ENCODE results near the gene AMOTL2. TPM values are rescaled to one million over a fixed set of nuclear protein-coding genes. Genes with fewer than 3 reads are reported as not detected.
A peak's percentile ranks its signal among the peaks of the same experiment; 100 is the strongest.

AMOTL2 gene
- total RNA-seq, 1 experiment from 2014 or later: 59.6 TPM

DNA sequence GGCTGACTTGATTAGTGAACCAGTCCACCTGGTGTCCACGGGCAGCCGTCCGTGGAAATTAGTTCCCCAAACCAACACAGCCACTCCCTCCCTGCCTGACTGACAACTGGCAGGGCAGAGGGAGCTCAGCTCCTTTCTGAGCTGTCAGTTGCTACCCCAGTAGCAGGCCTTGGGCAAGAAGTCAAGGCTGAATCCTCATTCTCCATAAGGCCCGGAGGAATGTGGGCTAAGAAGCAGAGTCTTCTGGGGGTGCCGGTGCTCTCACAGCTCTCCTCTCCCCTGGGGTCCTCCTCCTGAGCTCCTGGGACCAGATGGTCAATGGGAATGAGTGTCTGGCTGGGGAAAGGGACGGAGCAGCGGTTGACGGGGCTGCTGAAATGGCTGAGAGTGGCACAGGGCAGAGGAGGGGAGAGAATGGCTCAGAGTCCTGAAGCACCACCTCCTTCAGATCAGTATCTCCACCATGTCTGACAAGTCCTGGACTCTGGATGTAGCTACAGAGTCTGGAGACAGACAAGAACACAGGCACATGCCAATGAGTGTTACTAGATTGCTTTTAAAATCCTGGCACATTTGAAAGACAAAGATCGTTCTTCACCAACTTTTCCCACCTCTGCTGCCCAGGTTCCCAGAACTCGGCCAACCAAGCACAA lies 16.9 kb downstream of the AMOTL2 start:
- TF ChIP-seq, protein P1, sequence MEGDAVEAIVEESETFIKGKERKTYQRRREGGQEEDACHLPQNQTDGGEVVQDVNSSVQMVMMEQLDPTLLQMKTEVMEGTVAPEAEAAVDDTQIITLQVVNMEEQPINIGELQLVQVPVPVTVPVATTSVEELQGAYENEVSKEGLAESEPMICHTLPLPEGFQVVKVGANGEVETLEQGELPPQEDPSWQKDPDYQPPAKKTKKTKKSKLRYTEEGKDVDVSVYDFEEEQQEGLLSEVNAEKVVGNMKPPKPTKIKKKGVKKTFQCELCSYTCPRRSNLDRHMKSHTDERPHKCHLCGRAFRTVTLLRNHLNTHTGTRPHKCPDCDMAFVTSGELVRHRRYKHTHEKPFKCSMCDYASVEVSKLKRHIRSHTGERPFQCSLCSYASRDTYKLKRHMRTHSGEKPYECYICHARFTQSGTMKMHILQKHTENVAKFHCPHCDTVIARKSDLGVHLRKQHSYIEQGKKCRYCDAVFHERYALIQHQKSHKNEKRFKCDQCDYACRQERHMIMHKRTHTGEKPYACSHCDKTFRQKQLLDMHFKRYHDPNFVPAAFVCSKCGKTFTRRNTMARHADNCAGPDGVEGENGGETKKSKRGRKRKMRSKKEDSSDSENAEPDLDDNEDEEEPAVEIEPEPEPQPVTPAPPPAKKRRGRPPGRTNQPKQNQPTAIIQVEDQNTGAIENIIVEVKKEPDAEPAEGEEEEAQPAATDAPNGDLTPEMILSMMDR (conservative IDR thresholded peaks at IDR 0.05; ENCODE audit: low read depth, low read length): no peak
- no peak for TF ChIP-seq EZH2 (IDR thresholded peaks at IDR 0.05; ENCODE audit: borderline replicate concordance, low read depth, low read length, poor library complexity, severe bottlenecking)
- POLR2A ChIA-PET (ENCODE audit: low non-redundant PET): no interaction called here
- no peak for DNase-seq (ENCODE audit: low spot score)
- H3K9me3 ChIP-seq (ENCODE audit: low read depth, low read length, poor library complexity, severe bottlenecking): no peaks in the 10 kb centered on the region
- intact Hi-C loops (cut with micrococcal nuclease; ENCODE audit: unreplicated experiment): no loop called here
- CTCF ChIA-PET: no interaction called here
- peak overlapping the region; percentile 80 for H3K27ac ChIP-seq (ENCODE audit: low read depth, low read length, poor library complexity, severe bottlenecking)
- H3K27me3 ChIP-seq (replicated peaks; ENCODE audit: insufficient read depth, low read depth, low read length, poor library complexity): no peaks in the 10 kb centered on the region
- peaks cover 35% of the 10 kb centered on the region for H3K4me1 ChIP-seq (ENCODE audit: insufficient read depth, low read length, poor library complexity, severe bottlenecking)
- no TSS peak for BruUV-seq (replicated peaks)
- peaks cover 84% of the 10 kb centered on the region for H3K36me3 ChIP-seq (ENCODE audit: insufficient read depth, low read length, poor library complexity, severe bottlenecking)
- H3K4me3 ChIP-seq (ENCODE audit: low read depth, low read length, poor library complexity, severe bottlenecking): no peak overlapping the region

DNA sequence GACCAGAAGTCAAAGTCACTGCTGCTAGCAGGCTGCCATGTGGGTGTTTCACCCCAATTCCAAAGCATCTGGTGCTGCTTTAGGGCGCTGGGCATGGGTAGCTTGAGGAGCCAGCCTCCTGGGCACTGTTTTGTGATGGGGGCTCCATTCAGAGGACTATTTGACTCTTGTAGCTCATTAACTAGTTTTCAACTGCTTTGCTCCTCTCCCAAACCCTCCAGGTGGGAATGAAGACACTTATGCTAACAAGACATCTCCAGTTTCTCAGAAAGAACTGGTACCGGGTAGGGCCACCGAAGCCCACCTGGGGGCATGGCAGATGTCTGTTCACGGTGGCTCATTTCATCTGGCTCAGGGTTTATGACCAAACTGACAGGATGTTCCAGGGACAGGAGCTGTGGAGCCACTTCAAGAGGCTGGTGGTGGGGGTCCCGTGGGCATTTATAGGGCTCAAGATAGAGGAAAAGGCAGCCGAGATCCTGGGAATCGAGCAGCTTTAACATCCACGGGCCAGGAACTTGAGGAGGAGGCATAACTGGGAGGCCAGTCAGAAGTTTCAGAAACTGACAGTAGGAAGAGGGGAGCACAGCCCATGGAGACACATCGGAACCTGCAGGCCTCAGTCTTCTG lies 17.7 kb downstream of the AMOTL2 start:
- CTCF ChIA-PET: no interaction called here
- POLR2A ChIA-PET (ENCODE audit: low non-redundant PET): no interaction called here

DNA sequence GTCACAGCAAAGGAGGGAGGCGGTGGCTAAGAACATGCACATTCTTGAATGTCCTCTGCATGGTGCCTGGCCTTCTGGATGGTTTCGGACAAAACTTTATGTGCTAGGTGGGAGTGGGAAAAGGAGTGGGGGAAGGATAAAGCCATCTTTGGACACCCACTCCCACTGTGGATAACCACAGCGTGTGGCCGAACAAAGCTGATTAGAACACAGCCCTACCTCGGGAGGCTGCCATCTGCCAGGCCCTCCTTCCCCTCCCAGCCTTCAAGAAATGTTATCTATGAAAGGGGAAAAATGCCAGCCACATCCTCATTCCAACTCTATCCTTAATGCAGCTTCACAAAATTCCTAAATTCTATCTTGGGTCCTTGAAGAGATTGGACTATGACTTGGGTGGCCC lies 18.8 kb downstream of the AMOTL2 start:
- intact Hi-C loops (cut with micrococcal nuclease; ENCODE audit: unreplicated experiment): no loop called here
- Histone ChIP-seq H3K36me3 (ENCODE audit: insufficient read depth, low read length, poor library complexity, severe bottlenecking) (peaks cover 65% of the 10 kb centered on the region), H3K4me1 (ENCODE audit: insufficient read depth, low read length, poor library complexity, severe bottlenecking) (peaks cover 35% of the 10 kb centered on the region), H3K9me3 (ENCODE audit: low read depth, low read length, poor library complexity, severe bottlenecking) (no peaks in the 10 kb centered on the region), H3K27me3 (replicated peaks; ENCODE audit: insufficient read depth, low read depth, low read length, poor library complexity) (no peaks in the 10 kb centered on the region), H3K4me3 (ENCODE audit: low read depth, low read length, poor library complexity, severe bottlenecking) (no peak overlapping the region), H3K27ac (ENCODE audit: low read depth, low read length, poor library complexity, severe bottlenecking) (no peak overlapping the region)
- no TSS peak for BruUV-seq (replicated peaks)
- TF ChIP-seq, protein P1 (conservative IDR thresholded peaks at IDR 0.05; ENCODE audit: low read depth, low read length): no peak
- no peak for TF ChIP-seq EZH2 (IDR thresholded peaks at IDR 0.05; ENCODE audit: borderline replicate concordance, low read depth, low read length, poor library complexity, severe bottlenecking)
- POLR2A ChIA-PET (ENCODE audit: low non-redundant PET): no interaction called here
- DNase-seq (ENCODE audit: low spot score): no peak
- CTCF ChIA-PET: no interaction called here

More for the DNA sequence above, 17.7 kb downstream of the AMOTL2 start:
- Histone ChIP-seq H3K4me1 (ENCODE audit: insufficient read depth, low read length, poor library complexity, severe bottlenecking) (peaks cover 35% of the 10 kb centered on the region), H3K4me3 (ENCODE audit: low read depth, low read length, poor library complexity, severe bottlenecking) (no peak overlapping the region), H3K27ac (ENCODE audit: low read depth, low read length, poor library complexity, severe bottlenecking) (peak overlapping the region; percentile 80), H3K36me3 (ENCODE audit: insufficient read depth, low read length, poor library complexity, severe bottlenecking) (peaks cover 76% of the 10 kb centered on the region), H3K27me3 (replicated peaks; ENCODE audit: insufficient read depth, low read depth, low read length, poor library complexity) (no peaks in the 10 kb centered on the region), H3K9me3 (ENCODE audit: low read depth, low read length, poor library complexity, severe bottlenecking) (no peaks in the 10 kb centered on the region)
- intact Hi-C loops (cut with micrococcal nuclease; ENCODE audit: unreplicated experiment): no loop called here
- TF ChIP-seq, protein P1 (conservative IDR thresholded peaks at IDR 0.05; ENCODE audit: low read depth, low read length): no peak
- TF ChIP-seq EZH2 (IDR thresholded peaks at IDR 0.05; ENCODE audit: borderline replicate concordance, low read depth, low read length, poor library complexity, severe bottlenecking): no peak
- no TSS peak for BruUV-seq (replicated peaks)
- no peak for DNase-seq (ENCODE audit: low spot score)

Data from A673 (cell line).